NCI-H1105 treated with DMSO at 0.1 percent for 48 hours (cell line): ENCODE measurements around the gene HOMER3.

ENCODE experiments used
- DNase-seq: peaks from one replicate; lab custom pipeline; 2025; lab: John Stamatoyannopoulos, UW

Gene HOMER3

GRCh38 chr19:18940769-18941627 is at the start of gene HOMER3:
HOMER3 (minus strand) TSS chr19:18941217; CDS start chr19:18938982, 2,235 bp downstream.
- peak; percentile 29 for DNase-seq

GRCh38 chr19:18990128-18990708 is 49.2 kb upstream of the HOMER3 start:
- DNase-seq, result no peak

- no peak for DNase-seq
Measured at GRCh38 chr19:18989316-18989715, 48.3 kb upstream of the HOMER3 start.

- DNase-seq, result no peak
Measured at GRCh38 chr19:18987456-18987855, 46.4 kb upstream of the HOMER3 start.

- no peak for DNase-seq
Measured at GRCh38 chr19:18985257-18985656, 44.2 kb upstream of the HOMER3 start.

- no peak for DNase-seq
Measured at GRCh38 chr19:18984251-18984650, 43.2 kb upstream of the HOMER3 start.

- no peak for DNase-seq
Measured at GRCh38 chr19:18982669-18983068, 41.7 kb upstream of the HOMER3 start.

- no peak for DNase-seq
Measured at GRCh38 chr19:18980432-18981020, 39.5 kb upstream of the HOMER3 start.

GRCh38 chr19:18978616-18979015 is 37.6 kb upstream of the HOMER3 start:
- no peak for DNase-seq

- DNase-seq, result no peak
Measured at GRCh38 chr19:18975869-18976268, 34.9 kb upstream of the HOMER3 start.

- DNase-seq, result no peak
Measured at GRCh38 chr19:18975011-18975410, 34.0 kb upstream of the HOMER3 start.

GRCh38 chr19:18972851-18973250 is 31.8 kb upstream of the HOMER3 start:
- DNase-seq, result no peak

GRCh38 chr19:18972301-18972811 is 31.3 kb upstream of the HOMER3 start:
- no peak for DNase-seq

- DNase-seq, result no peak
Measured at GRCh38 chr19:18969931-18970659, 29.1 kb upstream of the HOMER3 start.

GRCh38 chr19:18967358-18968146 is 26.5 kb upstream of the HOMER3 start:
- DNase-seq, result no peak

GRCh38 chr19:18966307-18966706 is 25.3 kb upstream of the HOMER3 start:
- no peak for DNase-seq

- DNase-seq, result no peak
Measured at GRCh38 chr19:18964121-18964520, 23.1 kb upstream of the HOMER3 start.

GRCh38 chr19:18961767-18962620 is 21.0 kb upstream of the HOMER3 start:
- no peak for DNase-seq

GRCh38 chr19:18960370-18960769 is 19.4 kb upstream of the HOMER3 start:
- DNase-seq, result no peak

GRCh38 chr19:18955042-18955441 is 14.0 kb upstream of the HOMER3 start:
- no peak for DNase-seq
